Prostate gland (tissue), 2 donors: ENCODE data around the gene MYO16. TPM values are rescaled to one million over a fixed set of nuclear protein-coding genes. Genes with fewer than 3 reads are reported as not detected.

ENCODE experiments used
- DNase-seq: peaks from one replicate; pipeline ENCODE4 v3.0.0-alpha.2; 2019; ENCODE audit warnings: low spot score
- H3K27ac ChIP-seq, 2 donors: fragments of 200-600 bp; sonication (generic); 2 replicates each; pipeline ENCODE4 v1.5.1; 2017 to 2019
- H3K27me3 ChIP-seq: fragments of 200-600 bp; sonication (generic); replicated peaks from 2 replicates; pipeline ENCODE4 v1.5.1; 2019; ENCODE audit not compliant: insufficient read depth
- H3K36me3 ChIP-seq, 2 donors: fragments of 200-600 bp; sonication (generic); 1 replicate in 1 of 2; 2 replicates in 1 of 2; pipeline versions ENCODE4 v1.5.1 to v1.8.1; 2017 to 2019
- H3K4me1 ChIP-seq: fragments of 200-600 bp; sonication (generic); replicated peaks from 2 replicates; pipeline ENCODE4 v1.5.1; 2019
- H3K4me3 ChIP-seq, 2 donors: fragments of 200-600 bp; sonication (generic); 2 replicates each; pipeline ENCODE4 v1.5.1; 2017 to 2019
- H3K9me3 ChIP-seq: fragments of 200-600 bp; sonication (generic); 2 replicates; pipeline ENCODE4 v1.5.1; 2017
- POLR2A ChIP-seq: fragments of 450-650 bp; IDR thresholded peaks from one replicate; pipeline ENCODE4 v1.6.1; 2016; ENCODE audit warnings: antibody characterized with exemption, mild to moderate bottlenecking
- POLR2AphosphoS5 ChIP-seq: sonication (generic); formaldehyde crosslinking; IDR thresholded peaks from one replicate; pipeline ENCODE4 v1.6.1; 2017; ENCODE audit warnings: antibody characterized with exemption
- WGBS: methylation state at CpG from one replicate; pipeline ENCODE4 v1.1.5; 2018; 5-methylcytosine and 5-hydroxymethylcytosine counted together
- intact Hi-C: fragments of 100-400 bp; cut with DNase I; formaldehyde crosslinking; loops from one replicate; pipeline ENCODE4 v1.14.2; 2022
- total RNA-seq, 2 donors: library from RNA; depleted of rRNA; stranded (reverse); fragments of >200 nt; gene quantifications; one replicate each; pipeline ENCODE4 v1.1.0, GENCODE V29; 2016
- TF ChIP-seq, protein P1 (sequence below), 4 experiments: fragments of 200-600 bp in 2 of 4; fragments of 450-650 bp in 2 of 4; sonication (generic) in 2 of 4; IDR thresholded peaks; 1 replicate in 3 of 4; 2 replicates in 1 of 4; pipeline ENCODE4 v1.5.1; 2016 to 2019; ENCODE audit warnings: antibody characterized with exemption in 4 of 4, mild to moderate bottlenecking in 2 of 4, moderate library complexity in 2 of 4

MYO16 gene
- total RNA-seq, 2 donors from 2014 or later, result 0.14 to 0.85 TPM

DNA sequence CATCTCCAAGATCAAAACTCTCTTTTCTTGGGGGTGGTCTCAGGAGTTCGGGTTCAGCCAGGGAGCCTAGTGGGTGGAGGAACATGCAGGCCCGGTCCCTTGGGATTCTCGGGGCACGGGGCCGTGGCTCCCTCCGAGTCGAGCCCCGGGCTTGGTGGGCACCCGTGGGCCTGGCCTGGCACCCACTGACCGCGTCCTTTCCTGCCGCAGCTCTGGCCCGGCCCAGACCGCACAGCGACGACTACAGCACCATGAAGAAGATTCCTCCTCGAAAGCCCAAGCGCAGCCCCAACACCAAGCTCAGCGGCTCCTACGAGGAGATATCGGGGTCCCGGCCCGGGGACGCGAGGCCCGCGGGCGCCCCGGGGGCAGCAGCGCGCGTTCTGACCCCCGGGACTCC is 510.6 kb downstream of the MYO16 start:
- no peak for DNase-seq
- Histone ChIP-seq H3K9me3 (no peaks in the 10 kb centered on the region), H3K27me3 (no peaks in the 10 kb centered on the region), H3K4me3 (peak overlapping the region; percentile 15 to 26), H3K36me3 (no peaks in the 10 kb centered on the region), H3K27ac (no peak overlapping the region), H3K4me1 (no peaks in the 10 kb centered on the region)
- intact Hi-C loops, result loop anchor here (5.0 kb wide), 1 partner anchor 967 kb away; no protein-coding TSS in a partner anchor
- TF ChIP-seq POLR2A (no peak), POLR2AphosphoS5 (no peak)
- TF ChIP-seq, protein P1, sequence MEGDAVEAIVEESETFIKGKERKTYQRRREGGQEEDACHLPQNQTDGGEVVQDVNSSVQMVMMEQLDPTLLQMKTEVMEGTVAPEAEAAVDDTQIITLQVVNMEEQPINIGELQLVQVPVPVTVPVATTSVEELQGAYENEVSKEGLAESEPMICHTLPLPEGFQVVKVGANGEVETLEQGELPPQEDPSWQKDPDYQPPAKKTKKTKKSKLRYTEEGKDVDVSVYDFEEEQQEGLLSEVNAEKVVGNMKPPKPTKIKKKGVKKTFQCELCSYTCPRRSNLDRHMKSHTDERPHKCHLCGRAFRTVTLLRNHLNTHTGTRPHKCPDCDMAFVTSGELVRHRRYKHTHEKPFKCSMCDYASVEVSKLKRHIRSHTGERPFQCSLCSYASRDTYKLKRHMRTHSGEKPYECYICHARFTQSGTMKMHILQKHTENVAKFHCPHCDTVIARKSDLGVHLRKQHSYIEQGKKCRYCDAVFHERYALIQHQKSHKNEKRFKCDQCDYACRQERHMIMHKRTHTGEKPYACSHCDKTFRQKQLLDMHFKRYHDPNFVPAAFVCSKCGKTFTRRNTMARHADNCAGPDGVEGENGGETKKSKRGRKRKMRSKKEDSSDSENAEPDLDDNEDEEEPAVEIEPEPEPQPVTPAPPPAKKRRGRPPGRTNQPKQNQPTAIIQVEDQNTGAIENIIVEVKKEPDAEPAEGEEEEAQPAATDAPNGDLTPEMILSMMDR (IDR thresholded peaks at IDR 0.05), result no peak
- WGBS, result 50% methylated on average over 13 of the region's 33 CpGs

GRCh38 chr13:109140479-109141349 is 511.3 kb downstream of the MYO16 start:
- Histone ChIP-seq H3K4me1 (no peaks in the 10 kb centered on the region), H3K27me3 (no peaks in the 10 kb centered on the region), H3K9me3 (no peaks in the 10 kb centered on the region), H3K36me3 (no peaks in the 10 kb centered on the region), H3K27ac (no peak overlapping the region), H3K4me3 (peak overlapping the region; percentile 15 to 26)
- intact Hi-C loops, result loop anchor here (5.0 kb wide), 1 partner anchor 967 kb away; no protein-coding TSS in a partner anchor
- TF ChIP-seq POLR2A, result no peak
- TF ChIP-seq, protein P1 (IDR thresholded peaks at IDR 0.05), result no peak
- no peak for TF ChIP-seq POLR2AphosphoS5
- 19% methylated on average over 51 of the region's 97 CpGs for WGBS
- no peak for DNase-seq

- H3K9me3 ChIP-seq, result no peaks in the 10 kb centered on the region
- TF ChIP-seq POLR2A (no peak), POLR2AphosphoS5 (no peak)
- TF ChIP-seq, protein P1 (IDR thresholded peaks at IDR 0.05), result no peak
- no peak for DNase-seq
- no peaks in the 10 kb centered on the region for H3K27me3 ChIP-seq
- WGBS, result 94% methylated on average over 14 of the region's 14 CpGs
- no peak overlapping the region for H3K4me3 ChIP-seq
- no peak overlapping the region for H3K27ac ChIP-seq
- no peaks in the 10 kb centered on the region for H3K36me3 ChIP-seq
- intact Hi-C loops, result loop anchor here (5.0 kb wide), 1 partner anchor 966 kb away; no protein-coding TSS in a partner anchor
- H3K4me1 ChIP-seq, result no peaks in the 10 kb centered on the region
These were observed 512.3 kb downstream of the MYO16 start for GRCh38 chr13:109141706-109142105.

GRCh38 chr13:109144693-109145437 is 515.5 kb downstream of the MYO16 start:
- 61% methylated on average over 5 of the region's 5 CpGs for WGBS
- H3K27ac ChIP-seq, result no peak overlapping the region
- no peaks in the 10 kb centered on the region for H3K4me1 ChIP-seq
- no peaks in the 10 kb centered on the region for H3K9me3 ChIP-seq
- H3K4me3 ChIP-seq, result no peak overlapping the region
- DNase-seq, result no peak
- no peaks in the 10 kb centered on the region for H3K36me3 ChIP-seq
- intact Hi-C loops, result loop anchor here (2.0 to 5.0 kb wide), 3 partner anchors 183 to 962 kb away; no protein-coding TSS in a partner anchor
- TF ChIP-seq, protein P1 (IDR thresholded peaks at IDR 0.05), result no peak
- TF ChIP-seq POLR2AphosphoS5 (no peak), POLR2A (no peak)
- H3K27me3 ChIP-seq, result no peaks in the 10 kb centered on the region
